HT1080 (cell line): ENCODE data around the gene PON2. TPM values are rescaled to one million over a fixed set of nuclear protein-coding genes. Genes with fewer than 3 reads are reported as not detected.
"Not testable (repeated sequence)": the region's sequence is repeated elsewhere in the genome, so short reads cannot be mapped to it uniquely, and the experiment has no call there.

Source experiments
- DNase-seq: peaks from one replicate; pipeline ENCODE4 v3.0.0-alpha.2; 2015; ENCODE audit warnings: low read depth
- total RNA-seq: library from RNA; depleted of rRNA; stranded (reverse); fragments of >200 nt; shearing (Covaris generic); gene quantifications from 2 replicates; pipeline ENCODE4 v1.2.3, GENCODE V29; 2014

The PON2 gene
- total RNA-seq, 1 experiment from 2014 or later, result 86.7 TPM

DNA sequence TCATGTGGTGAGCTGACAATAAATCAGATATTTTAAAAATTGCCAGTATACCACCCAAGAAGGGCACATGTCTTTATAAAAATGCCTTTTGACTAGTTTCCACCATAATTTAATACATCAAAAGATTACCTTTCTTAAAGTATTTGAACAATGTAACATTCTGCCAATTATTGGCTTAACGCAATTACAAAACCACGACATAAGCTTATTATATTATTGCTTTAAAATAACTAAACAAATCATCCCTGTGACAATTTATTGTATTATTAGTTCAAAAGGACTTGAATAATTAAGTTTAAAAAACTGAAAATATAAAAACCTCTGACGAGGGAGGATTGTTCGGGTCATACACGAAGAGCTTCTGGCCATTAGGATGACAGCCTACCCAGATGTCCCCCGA lies 29.0 kb downstream of the PON2 start:
- DNase-seq, result no peak

DNA sequence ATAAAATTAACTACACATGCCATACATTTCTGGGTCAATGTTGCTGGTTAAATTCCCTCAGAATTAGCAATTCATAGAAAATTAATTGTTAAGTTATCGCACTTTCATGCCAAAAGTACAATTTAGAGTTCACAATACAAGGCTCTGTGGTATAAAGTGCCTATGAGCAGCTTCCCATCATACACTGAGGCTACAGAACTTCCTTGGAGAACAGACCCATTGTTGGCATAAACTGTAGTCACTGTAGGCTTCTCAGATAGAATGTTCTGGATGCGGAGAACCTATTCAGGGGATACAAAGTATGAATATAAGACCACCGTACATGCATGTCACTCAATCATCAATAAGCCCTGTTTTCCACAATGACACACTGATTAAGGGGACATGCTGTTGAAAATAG lies 29.6 kb downstream of the PON2 start:
- DNase-seq, result no peak

DNA sequence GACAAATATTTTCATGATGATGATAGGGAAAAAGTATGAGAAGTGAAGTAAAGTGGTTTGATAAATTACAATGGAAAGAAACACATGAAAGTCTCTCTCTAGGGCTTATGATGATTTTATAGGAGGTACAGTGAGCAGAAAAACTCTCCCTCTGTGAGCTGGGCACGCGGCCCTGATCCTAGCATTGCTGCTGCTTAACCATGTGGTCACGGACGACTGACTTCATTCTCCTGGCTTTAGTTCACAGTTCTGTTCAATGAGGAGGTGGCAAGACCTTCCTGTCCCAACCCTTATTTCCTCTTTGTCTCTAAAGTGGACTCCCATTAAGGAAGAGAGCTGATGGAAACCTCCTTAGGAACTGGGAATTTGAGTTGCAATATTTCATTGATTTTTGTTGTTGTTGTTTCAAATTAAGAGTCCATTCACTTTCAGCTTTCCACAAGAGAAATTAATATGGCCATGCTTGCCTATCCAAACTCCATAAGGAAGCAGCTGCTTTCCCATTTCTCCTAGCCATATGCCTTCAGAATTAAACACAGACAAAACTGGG lies 30.4 kb downstream of the PON2 start:
- DNase-seq, result no peak

DNA sequence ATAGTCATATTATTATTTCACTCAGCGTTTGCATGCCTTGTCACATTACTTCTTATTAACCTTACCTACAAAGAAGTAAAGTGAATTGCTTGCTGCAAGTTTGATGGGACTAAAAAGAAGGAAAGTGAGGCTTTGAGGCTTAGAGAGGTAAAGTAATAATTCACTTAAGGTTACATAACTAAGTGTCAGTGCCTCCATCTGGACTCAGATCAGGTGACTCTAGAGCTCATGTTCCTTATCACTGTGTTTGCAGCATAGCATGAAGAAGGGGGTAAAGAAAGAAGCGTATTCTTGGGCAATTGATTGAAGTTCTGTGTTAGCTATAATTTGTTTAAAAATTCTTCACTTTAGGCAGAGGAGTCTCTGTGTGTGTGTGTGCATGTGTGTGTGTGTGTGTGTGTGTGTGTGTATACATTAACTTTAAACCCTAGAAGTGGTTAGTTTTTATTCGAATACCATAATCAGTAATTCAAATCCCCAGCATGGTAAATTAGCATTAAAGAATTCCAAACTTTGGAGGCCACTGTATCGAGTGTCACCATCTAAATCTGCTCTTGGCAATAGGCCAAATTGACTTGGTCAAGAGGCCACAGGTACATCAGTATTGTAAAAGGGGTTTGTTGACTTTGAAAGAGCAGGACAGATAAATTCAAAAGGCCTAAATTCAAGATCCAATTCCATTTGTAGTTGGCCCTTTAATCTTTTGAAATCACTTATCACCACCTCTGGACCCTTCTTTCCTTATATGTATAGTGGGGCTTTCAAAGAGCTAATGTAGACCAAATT lies 36.5 kb downstream of the PON2 start:
- DNase-seq, result no peak

DNA sequence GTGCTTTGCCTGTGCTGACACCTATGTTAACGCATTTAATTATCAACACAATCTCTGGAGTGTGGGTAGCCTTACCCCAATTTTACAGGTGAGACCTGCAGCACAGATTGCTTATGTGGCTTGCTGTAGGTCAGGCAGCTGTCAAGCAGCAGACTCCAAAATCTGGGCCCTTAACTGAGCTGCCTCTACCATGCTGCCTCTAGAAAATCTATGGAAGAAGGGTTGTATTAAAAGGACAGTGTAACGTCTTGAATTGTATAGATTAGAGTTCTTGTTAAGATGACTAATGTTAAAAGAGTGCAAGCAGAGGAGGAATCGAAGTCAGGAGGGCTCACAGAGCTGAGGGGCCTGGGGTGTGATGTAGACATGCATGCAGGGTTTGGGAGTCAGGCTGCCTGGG lies 37.4 kb downstream of the PON2 start:
- no peak for DNase-seq

DNA sequence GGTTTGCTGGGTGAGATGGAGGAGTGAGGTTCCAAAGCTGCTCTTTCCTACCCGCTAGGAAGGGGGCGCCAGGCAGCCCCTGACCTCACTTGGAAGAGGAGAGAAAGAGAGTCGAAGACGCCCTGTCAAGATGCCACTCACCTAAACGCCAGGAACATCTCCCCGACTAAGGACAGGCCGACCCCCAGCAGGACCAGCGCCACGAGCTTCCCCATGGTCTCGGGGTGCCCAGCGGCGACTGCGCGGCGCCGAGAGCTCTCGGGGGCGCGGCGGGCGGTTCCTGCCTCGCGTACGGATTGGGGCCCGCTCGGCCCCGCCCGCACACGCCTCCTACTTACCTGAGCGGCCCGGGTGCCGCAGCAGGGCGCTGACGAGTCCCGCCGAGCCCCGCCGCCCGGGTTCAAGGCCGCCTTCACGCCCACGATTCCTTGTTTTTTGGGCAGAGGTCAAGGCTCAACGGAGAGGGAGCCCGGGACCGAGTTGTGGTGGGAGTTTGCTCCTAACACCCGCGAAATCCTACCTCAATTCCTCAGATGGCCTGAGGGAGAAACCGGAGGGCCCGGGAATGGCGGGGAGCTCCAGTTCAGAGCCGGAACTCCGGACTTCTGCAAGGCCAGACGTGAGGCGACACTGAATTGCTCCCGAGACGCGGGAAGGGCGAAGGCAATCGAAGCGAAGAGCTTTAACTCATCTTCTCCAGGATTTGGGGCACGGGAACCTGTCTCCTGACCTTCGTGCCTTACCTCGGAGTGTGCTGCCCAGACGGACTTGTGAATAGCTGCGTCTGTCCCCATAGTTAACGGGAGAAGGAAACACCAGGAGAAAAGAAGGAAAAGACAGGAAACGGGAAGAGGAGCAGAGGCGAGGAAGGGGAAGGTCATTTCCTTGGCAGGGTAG lies 38.4 kb downstream of the PON2 start, which contains the start of gene PON3:
Gene PON3, minus strand, starts transcription at position 240 of the 897 bp plus-strand sequence. Its CDS starts 25 bp downstream, at position 215.
- no peak for DNase-seq

DNA sequence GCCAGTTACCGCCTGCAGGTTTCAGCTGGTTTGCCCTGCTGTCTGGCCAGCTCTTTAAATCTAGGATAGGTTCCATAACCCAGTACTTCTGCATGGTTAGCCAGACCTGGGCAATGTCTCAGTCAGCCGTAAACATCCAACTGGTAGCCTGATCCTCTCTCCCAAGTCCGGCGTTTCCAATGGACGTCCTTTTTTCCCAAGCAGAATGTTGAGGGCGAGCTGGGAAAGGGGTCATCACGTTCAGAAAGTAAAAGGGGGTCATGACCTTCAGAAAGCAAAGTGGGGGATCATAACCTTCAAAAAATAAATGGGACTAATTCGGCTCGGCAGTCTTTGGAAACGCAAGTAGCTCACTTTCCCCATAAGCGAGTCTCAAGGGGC lies 39.1 kb downstream of the PON2 start:
- no peak for DNase-seq

DNA sequence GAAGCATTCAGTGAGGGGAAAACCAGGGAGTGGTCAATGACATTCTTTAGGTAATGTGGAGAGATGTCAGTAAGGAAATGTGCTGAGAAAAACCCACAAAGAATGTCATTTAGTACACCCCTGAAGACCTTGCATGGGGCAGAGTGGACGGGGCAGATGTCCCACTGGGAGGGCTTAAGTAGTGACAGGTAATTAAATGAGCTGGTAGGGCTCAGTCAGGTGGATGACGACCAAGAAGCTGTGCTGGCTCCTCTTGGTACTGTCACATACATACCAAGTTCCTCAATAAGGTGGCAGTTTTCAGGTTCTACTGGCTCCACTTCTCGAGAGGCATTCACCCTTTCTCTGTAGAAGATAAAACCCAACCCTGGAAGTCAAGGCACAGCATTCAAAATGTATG lies 40.5 kb downstream of the PON2 start:
- DNase-seq, result no peak

DNA sequence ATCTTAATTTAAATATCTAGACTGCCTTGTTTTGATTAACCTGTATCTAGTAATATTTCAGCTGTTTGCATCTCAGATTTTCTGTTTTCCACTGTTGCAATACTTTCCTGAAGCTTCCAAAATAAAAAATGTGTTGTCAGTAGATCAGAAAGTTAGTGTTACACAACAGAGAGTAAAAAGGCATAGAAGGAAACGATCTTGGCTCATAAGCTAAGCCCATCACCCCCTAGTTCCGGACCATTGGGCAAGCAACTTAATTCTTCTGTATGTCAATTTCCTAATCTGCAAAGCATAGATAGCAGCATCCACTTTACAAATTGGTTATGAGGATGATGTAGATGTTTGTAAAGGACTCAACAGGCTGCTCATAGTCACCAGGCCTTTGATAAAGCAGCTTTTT lies 43.1 kb downstream of the PON2 start:
- DNase-seq, result no peak

DNA sequence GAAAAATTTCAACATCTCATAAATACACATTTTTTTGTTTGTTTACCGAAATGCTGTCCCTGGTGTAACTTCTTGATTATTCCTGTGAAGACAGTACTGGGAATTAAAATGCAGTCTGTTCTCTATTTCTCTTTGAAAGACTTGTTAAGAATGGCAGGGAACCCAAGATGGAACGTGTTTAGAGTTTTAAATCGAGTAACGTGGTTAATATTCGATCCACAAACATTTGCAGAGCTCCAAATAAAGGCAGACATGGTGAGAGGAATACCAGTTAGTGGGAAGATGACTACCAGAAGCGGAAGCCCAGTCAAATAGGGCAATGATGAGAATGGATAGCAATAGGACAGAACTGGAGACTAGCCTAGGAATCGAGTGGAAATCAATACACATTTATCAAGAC lies 45.3 kb downstream of the PON2 start:
- DNase-seq, result no peak

DNA sequence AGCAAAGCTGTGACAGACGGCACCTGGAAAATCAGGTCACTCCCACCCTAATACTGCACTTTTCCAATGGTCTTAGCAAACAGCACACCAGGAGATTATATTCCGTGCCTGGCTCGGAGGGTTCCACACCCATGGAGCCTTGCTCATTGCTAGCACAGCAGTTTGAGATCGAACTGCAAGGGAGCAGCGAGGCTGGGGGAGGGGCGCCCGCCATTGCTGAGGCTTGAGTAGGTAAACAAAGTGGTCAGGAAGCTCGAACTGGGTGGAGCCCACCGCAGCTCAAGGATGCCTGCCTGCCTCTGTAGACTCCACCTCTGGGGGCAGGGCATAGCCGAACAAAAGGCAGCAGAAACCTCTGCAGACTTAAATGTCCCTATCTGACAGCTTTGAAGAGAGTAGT lies 55.4 kb downstream of the PON2 start:
- DNase-seq, result not testable (repeated sequence)

DNA sequence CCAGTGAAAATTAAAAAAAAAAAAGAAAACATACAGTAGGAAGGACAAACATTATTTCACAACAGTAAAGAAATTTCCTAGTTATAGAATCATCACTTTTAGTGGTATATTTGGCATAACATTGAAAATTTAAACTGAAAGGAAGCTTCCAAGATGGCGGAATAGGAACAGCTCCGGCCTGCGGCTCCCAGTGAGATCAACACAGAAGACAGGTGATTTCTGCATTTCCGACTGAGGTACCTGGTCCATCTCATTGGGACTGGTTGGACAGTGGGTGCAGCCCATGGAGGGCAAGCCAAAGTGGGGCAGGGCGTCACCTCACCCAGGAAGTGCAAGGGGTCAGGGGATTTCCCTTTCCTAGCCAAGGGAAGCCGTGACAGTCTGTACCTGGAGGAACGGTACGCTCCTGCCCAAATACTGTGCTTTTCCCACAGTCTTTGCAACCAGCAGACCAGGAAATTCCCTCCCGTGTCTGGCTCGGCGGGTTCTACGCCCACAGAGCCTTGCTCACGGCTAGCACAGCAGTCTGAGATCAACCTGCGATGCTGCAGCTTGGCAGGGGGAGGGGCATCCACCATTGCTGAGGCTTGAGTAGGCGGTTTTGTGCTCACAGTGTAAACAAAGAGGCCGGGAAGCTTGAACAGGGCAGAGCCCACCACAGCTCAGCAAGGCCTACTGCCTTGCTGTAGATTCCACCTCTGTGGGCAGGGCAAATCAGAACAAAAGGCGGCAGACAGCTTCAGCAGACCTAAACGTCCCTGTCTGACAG lies 58.0 kb downstream of the PON2 start:
- no peak for DNase-seq

DNA sequence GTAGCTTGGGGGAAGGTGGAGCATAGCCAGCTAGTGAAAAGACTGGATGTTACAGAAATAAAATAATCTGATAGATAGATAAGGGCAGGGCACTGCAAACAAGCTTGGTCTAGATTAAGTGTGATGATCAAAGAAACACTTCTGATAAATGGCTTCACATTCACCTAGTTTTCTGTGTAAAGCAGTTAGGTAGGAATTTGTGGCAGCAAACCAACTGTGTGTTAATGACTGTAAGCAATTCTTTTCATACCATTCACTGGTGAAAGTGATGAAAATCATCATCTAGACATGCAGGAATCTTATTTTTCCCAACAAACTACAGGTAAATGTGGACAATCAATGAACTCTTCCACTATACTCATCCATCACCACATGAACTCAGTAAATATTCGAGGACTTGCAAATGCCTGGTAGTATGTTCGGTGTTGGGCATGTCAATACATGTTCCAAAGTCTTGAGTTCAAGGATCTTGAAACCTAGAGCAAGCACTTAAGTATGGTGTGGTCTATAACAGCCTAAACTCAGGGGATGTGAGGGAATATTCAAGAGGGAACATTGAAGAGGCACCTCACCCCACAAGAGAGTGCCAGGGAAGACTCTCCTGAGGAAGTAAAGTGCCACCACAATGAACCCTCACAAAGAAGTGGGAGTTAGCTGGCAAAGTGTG lies 59.1 kb downstream of the PON2 start:
- DNase-seq, result no peak

DNA sequence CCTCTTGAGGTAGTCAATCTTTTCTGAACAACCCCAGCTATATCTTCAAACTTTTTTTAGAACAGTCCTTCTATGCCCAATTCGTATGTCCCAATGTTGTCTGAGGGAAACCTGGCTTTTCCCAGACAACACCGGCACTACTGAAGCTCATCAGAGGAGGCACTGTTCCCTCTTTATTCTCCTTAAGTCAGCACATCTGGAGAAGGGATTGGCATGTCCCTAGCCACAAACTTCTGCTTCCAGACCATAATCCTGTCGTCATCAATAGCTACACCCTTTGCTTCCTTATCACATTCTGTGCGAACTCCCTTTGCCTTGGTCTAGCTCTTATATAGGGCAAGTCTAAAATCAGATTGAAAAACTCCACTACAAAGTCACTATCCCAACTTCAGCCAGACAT lies 61.5 kb downstream of the PON2 start:
- DNase-seq, result no peak

DNA sequence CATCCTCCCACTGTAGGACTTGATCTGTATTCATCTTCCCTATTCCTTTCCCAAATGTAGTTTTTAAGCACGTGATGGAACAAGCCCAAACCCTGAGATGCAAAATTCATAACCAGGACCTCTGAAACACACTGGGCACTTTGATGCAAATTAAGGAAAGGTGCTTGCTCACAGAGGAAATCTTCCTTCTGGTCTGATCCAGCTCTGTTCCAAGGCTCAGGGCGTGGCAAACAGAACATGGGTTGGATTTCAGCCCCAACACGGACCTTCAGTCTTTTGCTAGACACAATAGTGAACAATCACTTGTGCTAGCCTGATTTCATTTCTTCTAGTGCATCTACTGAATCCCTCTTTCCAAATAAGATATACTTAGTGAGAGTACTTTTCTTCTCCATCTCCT lies 66.6 kb downstream of the PON2 start:
- DNase-seq, result no peak

DNA sequence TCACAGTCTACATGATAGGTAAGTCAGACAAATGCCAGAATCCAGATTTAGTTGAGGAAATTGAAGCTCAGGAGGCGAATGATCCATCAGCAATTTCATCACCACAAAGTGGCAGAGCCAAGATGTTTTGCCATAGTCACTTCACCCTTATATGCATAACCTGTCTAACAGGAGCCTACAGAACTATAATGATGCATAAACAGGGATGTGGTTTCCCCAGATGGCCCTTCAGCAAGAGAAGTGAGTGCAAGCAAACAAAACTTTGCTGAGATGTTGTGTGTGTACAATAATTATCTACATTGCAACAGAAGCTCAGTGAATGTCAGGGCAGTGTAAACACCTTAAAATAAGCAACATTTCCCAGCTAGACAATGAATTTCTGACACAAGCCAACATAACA lies 67.2 kb downstream of the PON2 start:
- no peak for DNase-seq

DNA sequence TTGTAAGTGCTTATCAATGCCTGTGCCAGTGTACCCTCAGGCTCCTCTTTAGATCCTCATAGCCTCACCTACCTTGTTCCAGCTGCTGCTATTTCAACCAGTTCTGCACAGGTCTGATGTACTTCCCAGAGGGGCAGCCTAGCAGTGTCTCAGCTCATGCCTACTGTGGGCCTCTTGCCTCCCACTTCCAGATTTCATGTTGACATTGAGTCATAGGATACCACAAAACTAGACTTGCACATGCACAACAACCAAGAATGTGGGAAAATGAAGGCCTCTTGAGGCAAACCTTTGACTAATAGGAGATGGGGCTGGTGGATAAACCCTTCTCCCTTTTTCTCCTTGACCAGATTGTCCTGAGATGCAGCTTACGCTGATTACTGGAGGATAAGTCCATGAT lies 69.7 kb downstream of the PON2 start:
- peak; percentile 86 for DNase-seq

DNA sequence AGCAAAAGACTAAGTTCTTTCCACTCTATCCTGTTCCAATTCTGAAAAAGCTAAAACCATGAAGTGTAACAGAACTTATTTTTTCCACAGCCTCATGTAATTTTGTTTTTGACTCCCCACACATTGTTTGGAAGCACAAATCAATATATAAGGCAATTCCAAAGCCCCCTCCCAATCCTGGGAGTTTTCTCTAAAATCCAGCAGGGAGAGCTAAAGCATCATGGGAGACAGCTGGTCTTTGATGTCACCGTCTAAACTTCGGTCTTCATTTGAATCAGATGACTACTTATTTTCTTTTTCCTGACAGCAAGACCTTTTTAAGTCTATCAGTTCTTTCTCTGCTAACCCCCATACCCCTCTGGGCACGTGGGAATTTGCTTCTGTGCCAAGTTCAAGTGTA lies 77.2 kb downstream of the PON2 start:
- no peak for DNase-seq
